ENCODE measurements around the gene ADRA2C. TPM values are rescaled to one million over a fixed set of nuclear protein-coding genes. Genes with fewer than 3 reads are reported as not detected.
A peak's percentile ranks its signal among the peaks of the same experiment; 100 is the strongest.

The ADRA2C gene
- total RNA-seq, 1 experiment from 2014 or later: 8.6 TPM

DNA sequence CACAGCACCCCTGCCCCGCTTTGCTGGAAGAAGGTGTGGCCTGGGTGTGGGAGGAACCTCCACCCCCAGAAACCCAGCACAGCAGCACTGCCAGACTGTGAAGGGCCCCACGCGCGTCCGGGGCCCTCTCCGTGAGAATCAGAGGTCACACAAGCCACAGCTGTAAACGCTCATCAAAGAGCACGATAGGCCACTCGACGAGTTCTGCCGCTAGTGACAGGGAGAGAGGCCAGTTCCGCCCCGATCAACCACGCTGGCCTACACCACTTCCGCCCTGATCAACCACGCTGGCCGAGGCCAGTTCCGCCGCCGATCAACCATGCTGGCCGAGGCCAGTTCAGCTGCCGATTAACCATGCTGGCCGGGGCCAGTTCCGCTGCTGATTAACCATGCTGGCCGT is 25.9 kb upstream of the ADRA2C start:
- Mint-ChIP-seq H3K9me3 (peaks cover 13 to 21% of the 10 kb centered on the region in 2 experiments), H3K4me1 (peaks cover 8 to 16% of the 10 kb centered on the region in 2 experiments), H3K27me3 (ENCODE audit: low read depth) (peaks cover 44% of the 10 kb centered on the region), H3K27ac (0 out of 7 replicates have a peak overlapping the region, but pooled peaks of 1 of the 3 experiments have one; percentile 47), H3K36me3 (ENCODE audit: insufficient read depth in 1 of 3, low read depth in 3 of 3) (peaks cover 0 to 17% (median 9%) of the 10 kb centered on the region in 3 experiments; a peak in 5 of 7 replicates), H3K4me3 (no peak overlapping the region)
- Histone ChIP-seq H3K27me3 (ENCODE audit: insufficient read depth, low read length) (no peaks in the 10 kb centered on the region), H3K9me3 (ENCODE audit: control insufficient read depth, low read depth, low read length) (no peaks in the 10 kb centered on the region), H4K5ac (ENCODE audit: insufficient read length, low read depth, low read length) (no peak overlapping the region), H4K8ac (replicated peaks; ENCODE audit: insufficient read length, low read depth, low read length) (no peak overlapping the region), H3K56ac (ENCODE audit: insufficient read length, low read depth, low read length) (no peak overlapping the region), H3K4ac (ENCODE audit: low read depth, low read length) (no peak overlapping the region), H2AK5ac (ENCODE audit: insufficient read length, low read length) (no peak overlapping the region), H3K79me2 (ENCODE audit: insufficient read depth, low read length) (no peaks in the 10 kb centered on the region), H3K23me2 (ENCODE audit: insufficient read length, low read depth, low read length, poor library complexity, severe bottlenecking) (no peaks in the 10 kb centered on the region), H3K79me1 (ENCODE audit: insufficient read depth, low read depth, low read length, poor library complexity, severe bottlenecking) (no peaks in the 10 kb centered on the region), H3K9ac (ENCODE audit: extremely low read depth, insufficient read length, low read length) (no peak overlapping the region), H3K18ac (ENCODE audit: insufficient read length, low read depth, low read length) (no peak overlapping the region), H3K4me2 (ENCODE audit: insufficient read depth, insufficient read length, low read length) (no peak overlapping the region), H4K91ac (ENCODE audit: insufficient read length, low read depth, low read length) (no peak overlapping the region), H2BK120ac (ENCODE audit: low read depth, low read length, poor library complexity, severe bottlenecking) (no peak overlapping the region), H2BK5ac (ENCODE audit: insufficient read length, low read length) (no peak overlapping the region), H2AFZ (ENCODE audit: low read length) (no peak overlapping the region), H2BK15ac (ENCODE audit: low read depth, low read length) (no peak overlapping the region), H3K14ac (ENCODE audit: insufficient read depth, low read length) (no peak overlapping the region; the same call in 1 of the 2 replicates), H4K20me1 (ENCODE audit: control insufficient read depth, insufficient read depth, insufficient read length) (no peaks in the 10 kb centered on the region), H3K4me1 (ENCODE audit: insufficient read depth, low read length) (no peaks in the 10 kb centered on the region), H3T11ph (ENCODE audit: low read length) (no peak overlapping the region), H3K23ac (ENCODE audit: insufficient read length, low read depth, low read length) (no peak overlapping the region), H2BK20ac (ENCODE audit: low read depth, low read length, poor library complexity, severe bottlenecking) (no peak overlapping the region), H3K27ac (ENCODE audit: insufficient read length, low read depth, low read length) (no peak overlapping the region), H2BK12ac (ENCODE audit: insufficient read length, low read depth, low read length) (no peak overlapping the region)
- whole genome bisulfite sequencing (ENCODE audit: extremely low coverage, insufficient read length, low lambda C conversion rate): no CpG with 5 or more reads among the region's 25 CpGs
- TF ChIP-seq, protein P1, sequence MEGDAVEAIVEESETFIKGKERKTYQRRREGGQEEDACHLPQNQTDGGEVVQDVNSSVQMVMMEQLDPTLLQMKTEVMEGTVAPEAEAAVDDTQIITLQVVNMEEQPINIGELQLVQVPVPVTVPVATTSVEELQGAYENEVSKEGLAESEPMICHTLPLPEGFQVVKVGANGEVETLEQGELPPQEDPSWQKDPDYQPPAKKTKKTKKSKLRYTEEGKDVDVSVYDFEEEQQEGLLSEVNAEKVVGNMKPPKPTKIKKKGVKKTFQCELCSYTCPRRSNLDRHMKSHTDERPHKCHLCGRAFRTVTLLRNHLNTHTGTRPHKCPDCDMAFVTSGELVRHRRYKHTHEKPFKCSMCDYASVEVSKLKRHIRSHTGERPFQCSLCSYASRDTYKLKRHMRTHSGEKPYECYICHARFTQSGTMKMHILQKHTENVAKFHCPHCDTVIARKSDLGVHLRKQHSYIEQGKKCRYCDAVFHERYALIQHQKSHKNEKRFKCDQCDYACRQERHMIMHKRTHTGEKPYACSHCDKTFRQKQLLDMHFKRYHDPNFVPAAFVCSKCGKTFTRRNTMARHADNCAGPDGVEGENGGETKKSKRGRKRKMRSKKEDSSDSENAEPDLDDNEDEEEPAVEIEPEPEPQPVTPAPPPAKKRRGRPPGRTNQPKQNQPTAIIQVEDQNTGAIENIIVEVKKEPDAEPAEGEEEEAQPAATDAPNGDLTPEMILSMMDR (conservative IDR thresholded peaks at IDR 0.05): no peak
- DNase-seq: no peak

All from H9 (cell line).